Pancreas (tissue), 10 donors: ENCODE measurements around the gene CPTP. TPM values are rescaled to one million over a fixed set of nuclear protein-coding genes. Genes with fewer than 3 reads are reported as not detected.
A peak's percentile ranks its signal among the peaks of the same experiment; 100 is the strongest.

Experiments used
- ATAC-seq, 4 donors: fragments of 200-7000 bp; cut with Tn5 transposase; one replicate each; pipeline versions ENCODE4 v1.8.0 to v1.9.1; 2020; ENCODE audit warnings: mild to moderate bottlenecking in 4 of 4, moderate library complexity in 4 of 4
- DNase-seq, 6 donors: peaks; one replicate each; pipeline ENCODE4 v3.0.0-alpha.2; 2020
- FAIRE-seq: peaks from 2 replicates; lab custom pipeline; 2012; peaks lifted over from hg19 to GRCh38; lab: Jason Lieb, UNC
- H3K27ac ChIP-seq, 4 donors: fragments of 200-600 bp; sonication (generic); 1 replicate in 3 of 4; 2 replicates in 1 of 4; pipeline versions ENCODE4 v1.5.0 to v1.8.0; 2020
- H3K27me3 ChIP-seq, 4 donors: fragments of 200-600 bp; one replicate each; pipeline ENCODE4 v1.8.0; 2021
- H3K36me3 ChIP-seq, 3 donors: fragments of 200-600 bp; sonication (generic) in 1 of 3; one replicate each; pipeline versions ENCODE4 v1.5.0 to v1.8.0; 2020 to 2021
- H3K4me1 ChIP-seq, 3 donors: fragments of 200-600 bp; one replicate each; pipeline ENCODE4 v1.8.0; 2021
- H3K4me3 ChIP-seq, 4 donors: fragments of 200-600 bp; sonication (generic) in 2 of 4; one replicate each; pipeline versions ENCODE4 v1.5.0 to v1.8.0; 2020 to 2021
- H3K9me3 ChIP-seq, 4 donors: fragments of 200-600 bp; one replicate each; pipeline ENCODE4 v1.8.0; 2021
- CTCF ChIP-seq, 4 donors: fragments of 200-600 bp; sonication (generic) in 3 of 4; IDR thresholded peaks; one replicate each; pipeline versions ENCODE4 v1.5.0 to v1.8.0; 2021; ENCODE audit warnings: antibody characterized with exemption in 4 of 4
- WGBS, 2 donors: extraction: QIAGEN DNeasy Blood & Tissue Kit; methylation state at CpG; one replicate each; pipeline ENCODE4 v1.1.7; 2013; 5-methylcytosine and 5-hydroxymethylcytosine counted together
- intact Hi-C, 3 donors: fragments of 100-400 bp; cut with DNase I; formaldehyde crosslinking; loops; one replicate each; pipeline versions ENCODE4 v1.11.1 to v1.14.2; 2022
- polyA plus RNA-seq, 2 donors: library from polyadenylated mRNA; stranded (reverse); fragments of 200-250 nt; gene quantifications; one replicate each; pipeline ENCODE4 v1.2.3, GENCODE V29; 2013
- total RNA-seq, 6 donors: library from RNA; stranded (reverse); fragmentation: NEBNext Ultra II Directional in 4 of 6; extraction: Animal tissue kit (Norgen Biotek cat#: 25700) in 4 of 6; gene quantifications; one replicate each; pipeline versions ENCODE4 v1.2.1 to v1.2.4, GENCODE V29; 2021 to 2023
- donor health status: healthy with polysubstance abuse.
- donor health status: DM: no; HTN: no; CAD: no; lungs with moderate emphysema.
- donor health status: DM: no; HTN: no; CAD: no.
- donor health status: control.
- donor health status: control.
- donor health status: Bipolar disorder and iron deficiency.
- donor health status: DM: yes; HTN: yes; CAD: no.
- donor health status: DM: no; HTN: no; CAD: no.
- donor health status: DM: no; HTN: no; CAD: no.
- donor health status: DM: yes; HTN: yes; CAD: no.

Gene CPTP
- total and polyA plus RNA-seq, 8 donors, result 8.0 to 22.0 (median 11.2) TPM

GRCh38 chr1:1297802-1298424 lies 26.7 kb upstream of the CPTP start:
- no peaks in the 10 kb centered on the region for H3K27me3 ChIP-seq
- H3K4me1 ChIP-seq, result no peaks in the 10 kb centered on the region
- H3K36me3 ChIP-seq, result no peaks in the 10 kb centered on the region
- H3K4me3 ChIP-seq, result no peak overlapping the region
- FAIRE-seq (no peak), ATAC-seq (no peak), DNase-seq (peak in 1 of 6 donors; percentile 82)
- intact Hi-C loops, result loop anchor here in 2 of 3 donors (10.0 kb wide), 2 partner anchors 173 to 263 kb away; no protein-coding TSS in a partner anchor
- H3K9me3 ChIP-seq, result no peaks in the 10 kb centered on the region
- no peak overlapping the region for H3K27ac ChIP-seq
- TF ChIP-seq CTCF (IDR thresholded peaks at IDR 0.05), result no peak
- WGBS, 2 donors, result 94 to 95% methylated on average over 31 of the region's 31 CpGs

GRCh38 chr1:1298861-1299685 lies 25.5 kb upstream of the CPTP start:
- peak in 1 of 6 donors; percentile 72 for DNase-seq
- peak in 1 of 4 donors; percentile 35 for ATAC-seq
- no peaks in the 10 kb centered on the region for H3K9me3 ChIP-seq
- TF ChIP-seq CTCF (IDR thresholded peaks at IDR 0.05), result no peak
- H3K27me3 ChIP-seq, result no peaks in the 10 kb centered on the region
- no peaks in the 10 kb centered on the region for H3K4me1 ChIP-seq
- FAIRE-seq, result no peak
- intact Hi-C loops, result loop anchor here in 2 of 3 donors (10.0 kb wide), 2 partner anchors 174 to 264 kb away; no protein-coding TSS in a partner anchor
- H3K4me3 ChIP-seq, result no peak overlapping the region
- H3K36me3 ChIP-seq, result no peaks in the 10 kb centered on the region
- WGBS, 2 donors, result 75 to 77% methylated on average over 25 to 30 of the region's 30 CpGs
- no peak overlapping the region for H3K27ac ChIP-seq

- no peaks in the 10 kb centered on the region for H3K36me3 ChIP-seq
- H3K27me3 ChIP-seq, result no peaks in the 10 kb centered on the region
- DNase-seq (peak in 1 of 6 donors; percentile 60), ATAC-seq (peak in 2 of 4 donors; percentile 18 to 19), FAIRE-seq (no peak)
- peak in 1 of 4 donors; percentile 6 for TF ChIP-seq CTCF (IDR thresholded peaks at IDR 0.05)
- no peak overlapping the region for H3K4me3 ChIP-seq
- 85 to 88% methylated on average over 22 of the region's 22 CpGs for WGBS, 2 donors
- no peak overlapping the region for H3K27ac ChIP-seq
- H3K9me3 ChIP-seq, result no peaks in the 10 kb centered on the region
- intact Hi-C loops, result loop anchor here in 2 of 3 donors (10.0 kb wide), 2 partner anchors 175 to 265 kb away; no protein-coding TSS in a partner anchor
- peaks cover 0 to 3% (median 3%) of the 10 kb centered on the region in 3 donors for H3K4me1 ChIP-seq
These were observed 24.8 kb upstream of the CPTP start for GRCh38 chr1:1299686-1300351.

- Histone ChIP-seq H3K27ac (no peak overlapping the region), H3K36me3 (no peaks in the 10 kb centered on the region), H3K9me3 (no peaks in the 10 kb centered on the region), H3K4me3 (no peak overlapping the region), H3K4me1 (peaks cover 0 to 8% (median 4%) of the 10 kb centered on the region in 3 donors), H3K27me3 (no peaks in the 10 kb centered on the region)
- DNase-seq, result peak in 1 of 6 donors; percentile 64
- no peak for ATAC-seq
- FAIRE-seq, result no peak
- intact Hi-C loops, result no loop called here
- 91 to 93% methylated on average over 12 of the region's 12 CpGs for WGBS, 2 donors
- TF ChIP-seq CTCF (IDR thresholded peaks at IDR 0.05), result no peak
These were observed 24.3 kb upstream of the CPTP start for GRCh38 chr1:1300352-1300739.
